Endothelial cell of umbilical vein (primary cell): ENCODE measurements around the gene VAT1. TPM values are rescaled to one million over a fixed set of nuclear protein-coding genes. Genes with fewer than 3 reads are reported as not detected.

Experiments
- BruUV-seq: library from RNA; stranded (reverse); fragments of 400-500 nt; replicated peaks from 2 replicates; lab custom pipeline; 2021; lab: Mats Ljungman, UMichigan
- CTCF ChIA-PET: fragments of 300-600, 350-600 bp; sonication (Branson Sonifier 250); formaldehyde crosslinking; loops from one replicate; lab custom pipeline; 2021; ENCODE audit warnings: antibody characterized with exemption, inconsistent platforms; lab: Charles Lee
- POLR2A ChIA-PET: fragments of 300-600, 350-600 bp; sonication (Branson Sonifier 250); formaldehyde crosslinking; loops from one replicate; lab custom pipeline; 2021; ENCODE audit warnings: antibody characterized with exemption, inconsistent platforms; lab: Charles Lee
- DNase-seq: peaks from one replicate; pipeline ENCODE4 v3.0.0-alpha.2; 2011; ENCODE audit warnings: low read depth, low spot score
- FAIRE-seq: peaks from 2 replicates; lab custom pipeline; 2011; peaks lifted over from hg19 to GRCh38; lab: Jason Lieb, UNC
- H2AFZ ChIP-seq: 2 replicates; pipeline ENCODE4 v1.6.0; 2012; ENCODE audit warnings: low read depth, low read length, control low read depth, inconsistent platforms
- H3K27ac ChIP-seq: 2 replicates; pipeline ENCODE4 v1.5.1; 2011; ENCODE audit warnings: low read depth, mild to moderate bottlenecking, control low read depth, low read length, moderate library complexity; ENCODE audit not compliant: insufficient read depth
- H3K27me3 ChIP-seq, 2 experiments: 2 replicates each; pipeline versions ENCODE4 v1.6.0 to v1.6.1; 2011; ENCODE audit warnings: low read length in 2 of 2, mixed read lengths in 1 of 2; ENCODE audit not compliant: control insufficient read depth in 2 of 2, insufficient read depth in 2 of 2
- H3K36me3 ChIP-seq, 2 experiments: 2 replicates in 1 of 2; 3 replicates in 1 of 2; pipeline ENCODE4 v1.5.1; 2011; ENCODE audit warnings: low read length in 2 of 2, mild to moderate bottlenecking in 1 of 2, moderate library complexity in 1 of 2; ENCODE audit not compliant: control insufficient read depth in 2 of 2, insufficient read depth in 2 of 2; ENCODE audit errors: extremely low read depth in 1 of 2
- H3K4me1 ChIP-seq: 3 replicates; pipeline ENCODE4 v1.5.1; 2011; ENCODE audit warnings: mild to moderate bottlenecking, low read length; ENCODE audit not compliant: control insufficient read depth, insufficient read depth; ENCODE audit errors: extremely low read depth
- H3K4me2 ChIP-seq: 2 replicates; pipeline ENCODE4 v1.6.1; 2011; ENCODE audit warnings: low read length, control low read depth, mixed read lengths; ENCODE audit not compliant: insufficient read depth
- H3K4me3 ChIP-seq, 3 experiments: fragments of 200-600 bp in 1 of 3; sonication (generic), shearing (Covaris generic) in 1 of 3; replicated peaks in 1 of 3; 2 replicates each; pipeline ENCODE4 v1.5.1; 2011 to 2016; ENCODE audit warnings: control low read depth in 3 of 3, low read length in 3 of 3, mild to moderate bottlenecking in 2 of 3, inconsistent platforms in 1 of 3, low read depth in 1 of 3, moderate library complexity in 1 of 3; ENCODE audit not compliant: insufficient read depth in 1 of 3
- H3K79me2 ChIP-seq: 2 replicates; pipeline ENCODE4 v1.6.0; 2012; ENCODE audit warnings: low read length, inconsistent platforms; ENCODE audit not compliant: control insufficient read depth, insufficient read depth
- H3K9ac ChIP-seq: replicated peaks from 2 replicates; pipeline ENCODE3; 2011; ENCODE audit warnings: low read length, control low read depth; ENCODE audit not compliant: insufficient read depth; ENCODE audit errors: extremely low read depth
- H3K9me1 ChIP-seq: replicated peaks from 3 replicates; pipeline ENCODE4 v1.6.0; 2011; ENCODE audit warnings: mild to moderate bottlenecking, low read length; ENCODE audit not compliant: control insufficient read depth, insufficient read depth; ENCODE audit errors: extremely low read depth
- H3K9me3 ChIP-seq: replicated peaks from 2 replicates; pipeline ENCODE4 v1.5.1; 2012; ENCODE audit warnings: low read length, inconsistent platforms; ENCODE audit not compliant: control insufficient read depth, insufficient read depth
- H4K20me1 ChIP-seq: replicated peaks from 2 replicates; pipeline ENCODE3; 2011; ENCODE audit warnings: mild to moderate bottlenecking, low read length; ENCODE audit not compliant: control insufficient read depth, insufficient read depth; ENCODE audit errors: extremely low read depth
- EZH2 ChIP-seq: IDR thresholded peaks from 2 replicates; pipeline ENCODE4 v1.6.1; 2012; ENCODE audit warnings: borderline replicate concordance, low read depth, mild to moderate bottlenecking, moderate library complexity, low read length, inconsistent platforms; ENCODE audit not compliant: severe bottlenecking
- FOS ChIP-seq: IDR thresholded peaks from 2 replicates; pipeline ENCODE4 v1.6.1; 2011; ENCODE audit warnings: mild to moderate bottlenecking, low read length, moderate library complexity, borderline replicate concordance; ENCODE audit not compliant: insufficient read depth
- GATA2 ChIP-seq: IDR thresholded peaks from 2 replicates; pipeline ENCODE4 v1.7.0; 2011; ENCODE audit warnings: low read depth, mild to moderate bottlenecking, moderate library complexity, mixed read lengths, low read length; ENCODE audit not compliant: insufficient read length, insufficient read depth
- JUN ChIP-seq: IDR thresholded peaks from 2 replicates; pipeline ENCODE4 v1.6.1; 2011; ENCODE audit warnings: borderline replicate concordance, low read depth; ENCODE audit not compliant: insufficient read length, insufficient read depth
- MAX ChIP-seq: IDR thresholded peaks from 2 replicates; pipeline ENCODE4 v1.6.1; 2011; ENCODE audit not compliant: insufficient read depth, insufficient read length
- MYC ChIP-seq: IDR thresholded peaks from one replicate; pipeline ENCODE4 v1.6.1; 2011; ENCODE audit warnings: mild to moderate bottlenecking, low read depth, low read length
- POLR2A ChIP-seq: IDR thresholded peaks from 2 replicates; pipeline ENCODE4 v1.6.1; 2012; ENCODE audit warnings: low read depth, mild to moderate bottlenecking, control low read depth, low read length
- POLR2AphosphoS5 ChIP-seq: IDR thresholded peaks from 2 replicates; pipeline ENCODE4 v1.6.1; 2012; ENCODE audit warnings: low read depth, mild to moderate bottlenecking, control low read depth, low read length, moderate library complexity; ENCODE audit not compliant: insufficient read depth
- dilution Hi-C: fragments of 300-500 bp; cut with MboI; formaldehyde crosslinking; loops from one replicate; pipeline ENCODE4 v1.15.0; 2019; ENCODE audit warnings: low sequenced_read_pairs; ENCODE audit not compliant: extremely low pct_ligation_motif_present
- intact Hi-C: fragments of 100-400 bp; cut with micrococcal nuclease; formaldehyde crosslinking; loops from one replicate; pipeline ENCODE4 v1.10.0; 2022
- polyA plus RNA-seq, 4 experiments: library from polyadenylated mRNA; depleted of rRNA in 3 of 4; stranded (reverse) in 3 of 4; unstranded in 1 of 4; fragments of >200 nt; gene quantifications; 2 replicates each; pipeline versions ENCODE4 v1.2.1 to v1.2.3, GENCODE V29; 2011 to 2012; ENCODE audit warnings: missing spikeins in 1 of 4
- total RNA-seq: library from RNA; stranded (reverse); gene quantifications from 2 replicates; pipeline ENCODE4 v1.2.3, GENCODE V29; 2021
- TF ChIP-seq, protein P1 (sequence below), 2 donors: IDR thresholded peaks; 1 replicate in 1 of 2; 2 replicates in 1 of 2; pipeline ENCODE4 v1.5.1; 2011; ENCODE audit warnings: low read length in 2 of 2, mild to moderate bottlenecking in 2 of 2, moderate library complexity in 2 of 2, control low read depth in 1 of 2, inconsistent platforms in 1 of 2, low read depth in 1 of 2; ENCODE audit not compliant: insufficient read depth in 1 of 2; ENCODE audit errors: extremely low read depth in 1 of 2

Gene VAT1
- total and polyA plus RNA-seq, 2 donors (not counting 3 experiments of a cell fraction or from before 2014, with no cell fraction given): 339 to 482 TPM

- BruUV-seq: no TSS peak
- Histone ChIP-seq H3K36me3 (peaks cover 0 to 2% of the 10 kb centered on the region in 2 experiments), H3K79me2 (no peaks in the 10 kb centered on the region), H2AFZ (no peak overlapping the region), H3K4me1 (no peaks in the 10 kb centered on the region), H3K9me1 (no peaks in the 10 kb centered on the region), H3K4me3 (no peak overlapping the region), H3K9ac (no peak overlapping the region), H3K27ac (no peak overlapping the region), H3K27me3 (no peaks in the 10 kb centered on the region), H3K4me2 (no peak overlapping the region), H3K9me3 (no peaks in the 10 kb centered on the region), H4K20me1 (no peaks in the 10 kb centered on the region)
- POLR2A ChIA-PET: no interaction called here
- TF ChIP-seq POLR2AphosphoS5 (no peak), JUN (no peak), EZH2 (no peak)
- TF ChIP-seq, protein P1, sequence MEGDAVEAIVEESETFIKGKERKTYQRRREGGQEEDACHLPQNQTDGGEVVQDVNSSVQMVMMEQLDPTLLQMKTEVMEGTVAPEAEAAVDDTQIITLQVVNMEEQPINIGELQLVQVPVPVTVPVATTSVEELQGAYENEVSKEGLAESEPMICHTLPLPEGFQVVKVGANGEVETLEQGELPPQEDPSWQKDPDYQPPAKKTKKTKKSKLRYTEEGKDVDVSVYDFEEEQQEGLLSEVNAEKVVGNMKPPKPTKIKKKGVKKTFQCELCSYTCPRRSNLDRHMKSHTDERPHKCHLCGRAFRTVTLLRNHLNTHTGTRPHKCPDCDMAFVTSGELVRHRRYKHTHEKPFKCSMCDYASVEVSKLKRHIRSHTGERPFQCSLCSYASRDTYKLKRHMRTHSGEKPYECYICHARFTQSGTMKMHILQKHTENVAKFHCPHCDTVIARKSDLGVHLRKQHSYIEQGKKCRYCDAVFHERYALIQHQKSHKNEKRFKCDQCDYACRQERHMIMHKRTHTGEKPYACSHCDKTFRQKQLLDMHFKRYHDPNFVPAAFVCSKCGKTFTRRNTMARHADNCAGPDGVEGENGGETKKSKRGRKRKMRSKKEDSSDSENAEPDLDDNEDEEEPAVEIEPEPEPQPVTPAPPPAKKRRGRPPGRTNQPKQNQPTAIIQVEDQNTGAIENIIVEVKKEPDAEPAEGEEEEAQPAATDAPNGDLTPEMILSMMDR (IDR thresholded peaks at IDR 0.05; ENCODE audit: extremely low read depth in 1 of 2, insufficient read depth in 1 of 2, low read depth in 1 of 2, low read length in 2 of 2): no peak
- intact Hi-C loops (no loop called here), dilution Hi-C loops (no loop called here)
- CTCF ChIA-PET: interaction anchor here (1.0 to 1.3 kb wide), 2 partner anchors 12 to 18 kb away, joined by 3 to 4 read pairs; no protein-coding TSS in a partner anchor
- DNase-seq (no peak), FAIRE-seq (no peak)
Observed at GRCh38 chr17:43070257-43070656, 48.1 kb upstream of the VAT1 start.

GRCh38 chr17:43069368-43069898, 47.2 kb upstream of the VAT1 start:
- no peaks in the 10 kb centered on the region for H3K9me3 ChIP-seq
- no peaks in the 10 kb centered on the region for H3K79me2 ChIP-seq
- no peaks in the 10 kb centered on the region for H3K9me1 ChIP-seq
- no peak overlapping the region for H3K9ac ChIP-seq
- H3K4me3 ChIP-seq: no peak overlapping the region
- no peak for FAIRE-seq
- H3K27me3 ChIP-seq: no peaks in the 10 kb centered on the region
- TF ChIP-seq, protein P1 (IDR thresholded peaks at IDR 0.05; ENCODE audit: extremely low read depth in 1 of 2, insufficient read depth in 1 of 2, low read depth in 1 of 2, low read length in 2 of 2): no peak
- TF ChIP-seq JUN: no peak
- no peak for TF ChIP-seq MYC
- TF ChIP-seq EZH2: no peak
- TF ChIP-seq MAX: no peak
- TF ChIP-seq POLR2AphosphoS5: no peak
- TF ChIP-seq FOS: no peak
- no peak for TF ChIP-seq POLR2A
- TF ChIP-seq GATA2: no peak
- BruUV-seq: no TSS peak
- H2AFZ ChIP-seq: no peak overlapping the region
- H4K20me1 ChIP-seq: no peaks in the 10 kb centered on the region
- H3K4me1 ChIP-seq: no peaks in the 10 kb centered on the region
- DNase-seq: no peak
- ChIA-PET POLR2A (no interaction called here), CTCF (interaction anchor here (1.2 kb wide), 1 partner anchor 102 kb away, joined by 3 read pairs; no protein-coding TSS in a partner anchor)
- no peak overlapping the region for H3K4me2 ChIP-seq
- intact Hi-C loops: no loop called here
- H3K27ac ChIP-seq: no peak overlapping the region
- peaks cover 0 to 2% of the 10 kb centered on the region in 2 experiments for H3K36me3 ChIP-seq
- dilution Hi-C loops: no loop called here
